H1 (cell line): Measurements from ENCODE around the gene PRR5. TPM values are rescaled to one million over a fixed set of nuclear protein-coding genes. Genes with fewer than 3 reads are reported as not detected.
A peak's percentile ranks its signal among the peaks of the same experiment; 100 is the strongest.

Experiments
- CTCF ChIA-PET: fragments of 300-600 bp; sonication (Branson Sonifier 250); formaldehyde crosslinking; loops from one replicate; lab custom pipeline; 2021; ENCODE audit not compliant: partially characterized antibody; lab: Charles Lee
- POLR2A ChIA-PET: fragments of 300-600 bp; sonication (Branson Sonifier 250); formaldehyde crosslinking; loops from one replicate; lab custom pipeline; 2021; ENCODE audit warnings: inconsistent platforms; ENCODE audit not compliant: partially characterized antibody; lab: Charles Lee
- DNase-seq, 2 experiments: peaks; one replicate each; pipeline versions ENCODE4 v3.0.0 to v3.0.0-alpha.2; 2010 to 2022; ENCODE audit warnings: low spot score in 2 of 2, low read depth in 1 of 2, mixed read lengths in 1 of 2
- FAIRE-seq: peaks from 2 replicates; lab custom pipeline; 2011; peaks lifted over from hg19 to GRCh38; lab: Jason Lieb, UNC
- H2AFZ ChIP-seq: 2 replicates; pipeline ENCODE4 v1.8.1; 2012; ENCODE audit warnings: low read length, inconsistent platforms
- H2AK5ac ChIP-seq: 2 replicates; pipeline ENCODE4 v1.6.1; 2013; ENCODE audit warnings: low read depth, low read length
- H2BK120ac ChIP-seq: replicated peaks from 2 replicates; pipeline ENCODE3; 2013; ENCODE audit warnings: low read depth, low read length, inconsistent platforms
- H2BK12ac ChIP-seq: 2 replicates; pipeline ENCODE4 v1.6.1; 2013; ENCODE audit warnings: low read depth, low read length
- H2BK15ac ChIP-seq: 2 replicates; pipeline ENCODE4 v1.6.1; 2013; ENCODE audit warnings: low read length
- H2BK20ac ChIP-seq: 2 replicates; pipeline ENCODE4 v1.6.1; 2013; ENCODE audit warnings: low read length
- H2BK5ac ChIP-seq: 2 replicates; pipeline ENCODE4 v1.6.1; 2013; ENCODE audit warnings: low read depth, low read length
- H3K14ac ChIP-seq: 2 replicates; pipeline ENCODE4 v1.6.1; 2013; ENCODE audit warnings: inconsistent platforms; ENCODE audit not compliant: insufficient read length
- H3K18ac ChIP-seq: 2 replicates; pipeline ENCODE4 v1.6.1; 2013; ENCODE audit warnings: low read length; ENCODE audit errors: extremely low read depth
- H3K23ac ChIP-seq: 2 replicates; pipeline ENCODE4 v1.6.1; 2013; ENCODE audit warnings: inconsistent platforms; ENCODE audit not compliant: insufficient read length
- H3K23me2 ChIP-seq: 2 replicates; pipeline ENCODE4 v1.6.1; 2013; ENCODE audit warnings: low read depth, low read length
- H3K27ac ChIP-seq: 2 replicates; pipeline ENCODE4 v1.6.1; 2011; ENCODE audit warnings: low read depth, low read length, inconsistent platforms
- H3K27me3 ChIP-seq, 4 experiments: replicated peaks in 1 of 4; 1 replicate in 1 of 4; 2 replicates in 3 of 4; pipeline versions ENCODE4 v1.6.1 to v1.8.1; 2011 to 2013; ENCODE audit warnings: low read length in 3 of 4, mild to moderate bottlenecking in 3 of 4, inconsistent platforms in 2 of 4, mixed read lengths in 2 of 4, moderate library complexity in 1 of 4; ENCODE audit not compliant: control insufficient read depth in 3 of 4, insufficient read depth in 3 of 4; ENCODE audit errors: extremely low read depth in 1 of 4
- H3K36me3 ChIP-seq, 4 experiments: 2 replicates each; pipeline versions ENCODE4 v1.6.1 to v1.8.1; 2011 to 2013; ENCODE audit warnings: mild to moderate bottlenecking in 4 of 4, low read length in 3 of 4, moderate library complexity in 2 of 4, control low read depth in 1 of 4, inconsistent platforms in 1 of 4; ENCODE audit not compliant: insufficient read depth in 4 of 4, control insufficient read depth in 2 of 4
- H3K4ac ChIP-seq: replicated peaks from 2 replicates; pipeline ENCODE3; 2013; ENCODE audit warnings: low read length, low read depth, mixed read lengths, inconsistent platforms; ENCODE audit not compliant: insufficient read length
- H3K4me1 ChIP-seq, 4 experiments: replicated peaks in 1 of 4; 1 replicate in 1 of 4; 2 replicates in 3 of 4; pipeline versions ENCODE4 v1.6.1 to v1.8.1; 2011 to 2013; ENCODE audit warnings: low read length in 3 of 4, inconsistent platforms in 2 of 4, mixed read lengths in 1 of 4; ENCODE audit not compliant: insufficient read depth in 4 of 4, control insufficient read depth in 3 of 4
- H3K4me2 ChIP-seq, 2 experiments: 2 replicates each; pipeline versions ENCODE4 v1.6.1 to v1.8.1; 2011 to 2013; ENCODE audit warnings: low read depth in 2 of 2, low read length in 2 of 2, control low read depth in 1 of 2, inconsistent platforms in 1 of 2, mild to moderate bottlenecking in 1 of 2; ENCODE audit not compliant: insufficient read depth in 1 of 2
- H3K4me3 ChIP-seq, 4 experiments: fragments of 200-600, 300-600 bp in 1 of 4; sonication (generic), shearing (Covaris generic), sonication (Bioruptor Twin) in 1 of 4; 2 replicates each; pipeline versions ENCODE4 v1.5.1 to v1.8.1; 2011 to 2016; ENCODE audit warnings: low read length in 4 of 4, low read depth in 3 of 4, control low read depth in 2 of 4, inconsistent platforms in 2 of 4, mild to moderate bottlenecking in 2 of 4, mixed read lengths in 1 of 4, moderate library complexity in 1 of 4; ENCODE audit not compliant: insufficient read depth in 2 of 4; ENCODE audit errors: extremely low read depth in 1 of 4
- H3K56ac ChIP-seq: replicated peaks from 2 replicates; pipeline ENCODE3; 2013; ENCODE audit warnings: low read depth, mild to moderate bottlenecking, mixed read lengths, low read length, inconsistent platforms; ENCODE audit not compliant: insufficient read length
- H3K79me1 ChIP-seq: 2 replicates; pipeline ENCODE4 v1.6.1; 2013; ENCODE audit warnings: low read depth, low read length, control low read depth
- H3K79me2 ChIP-seq, 2 experiments: 2 replicates each; pipeline versions ENCODE4 v1.6.1 to v1.8.1; 2012 to 2013; ENCODE audit warnings: low read length in 2 of 2, mild to moderate bottlenecking in 2 of 2, inconsistent platforms in 1 of 2; ENCODE audit not compliant: insufficient read depth in 2 of 2, control insufficient read depth in 1 of 2
- H3K9ac ChIP-seq, 4 experiments: replicated peaks in 1 of 4; 1 replicate in 1 of 4; 2 replicates in 3 of 4; pipeline versions ENCODE4 v1.6.1 to v1.8.1; 2011 to 2013; ENCODE audit warnings: low read depth in 3 of 4, low read length in 3 of 4, control low read depth in 2 of 4, mild to moderate bottlenecking in 2 of 4, moderate library complexity in 2 of 4, inconsistent platforms in 1 of 4; ENCODE audit errors: extremely low read depth in 1 of 4
- H3K9me3 ChIP-seq, 2 experiments: 2 replicates each; pipeline versions ENCODE4 v1.6.1 to v1.8.1; 2012 to 2013; ENCODE audit warnings: mild to moderate bottlenecking in 2 of 2, moderate library complexity in 2 of 2, control low read depth in 1 of 2, inconsistent platforms in 1 of 2, low read depth in 1 of 2, low read length in 1 of 2, mixed read lengths in 1 of 2; ENCODE audit not compliant: insufficient read depth in 2 of 2
- H4K20me1 ChIP-seq, 2 experiments: replicated peaks in 1 of 2; 2 replicates each; pipeline versions ENCODE3 to v1.8.1; 2011 to 2013; ENCODE audit warnings: inconsistent platforms in 2 of 2, low read length in 2 of 2, mild to moderate bottlenecking in 1 of 2; ENCODE audit not compliant: insufficient read depth in 2 of 2, control insufficient read depth in 1 of 2
- H4K5ac ChIP-seq: 2 replicates; pipeline ENCODE4 v1.6.1; 2013; ENCODE audit warnings: low read length, low read depth, mixed read lengths, inconsistent platforms; ENCODE audit not compliant: insufficient read length
- H4K8ac ChIP-seq: 2 replicates; pipeline ENCODE4 v1.8.0; 2013; ENCODE audit warnings: mild to moderate bottlenecking, moderate library complexity, low read length, inconsistent platforms; ENCODE audit not compliant: insufficient read depth; ENCODE audit errors: extremely low read depth
- H4K91ac ChIP-seq: replicated peaks from 2 replicates; pipeline ENCODE3; 2013; ENCODE audit warnings: low read length, mixed read lengths, inconsistent platforms; ENCODE audit not compliant: insufficient read length
- ATF2 ChIP-seq: IDR thresholded peaks from 2 replicates; pipeline ENCODE4 v1.6.1; 2012; ENCODE audit warnings: low read length, inconsistent platforms
- CTBP2 ChIP-seq: IDR thresholded peaks from 2 replicates; pipeline ENCODE4 v1.7.0; 2011; ENCODE audit warnings: borderline replicate concordance, mild to moderate bottlenecking, moderate library complexity, mixed read lengths, low read length; ENCODE audit not compliant: insufficient read depth, insufficient read length
- EZH2 ChIP-seq: fragments of 200-600 bp; sonication (generic); IDR thresholded peaks from 2 replicates; pipeline ENCODE4 v1.7.1; 2012; ENCODE audit warnings: low read depth, mild to moderate bottlenecking, moderate library complexity, low read length, inconsistent platforms; ENCODE audit not compliant: severe bottlenecking
- FOSL1 ChIP-seq: IDR thresholded peaks from 2 replicates; pipeline ENCODE4 v1.6.1; 2011; ENCODE audit warnings: mild to moderate bottlenecking, low read depth, low read length, moderate library complexity; ENCODE audit not compliant: insufficient read depth
- GTF2F1 ChIP-seq: IDR thresholded peaks from 2 replicates; pipeline ENCODE4 v1.6.1; 2012; ENCODE audit warnings: low read depth, low read length, improper control_type of control experiment, borderline replicate concordance
- KDM4A ChIP-seq: IDR thresholded peaks from one replicate; pipeline ENCODE4 v1.7.1; 2012; ENCODE audit warnings: low read depth, mild to moderate bottlenecking, moderate library complexity, low read length, inconsistent platforms; ENCODE audit not compliant: severe bottlenecking
- SIRT6 ChIP-seq: IDR thresholded peaks from one replicate; pipeline ENCODE4 v1.7.1; 2012; ENCODE audit warnings: low read length, inconsistent platforms
- WGBS, 2 experiments: shearing (Covaris generic) in 1 of 2; methylation state at CpG; one replicate each; pipeline versions ENCODE4 v1.1.6 to v1.1.7; 2013 to 2015; ENCODE audit warnings: low lambda C conversion rate in 2 of 2, mixed read lengths in 2 of 2, inconsistent platforms in 1 of 2, low coverage in 1 of 2, missing lambda C conversion rate in 1 of 2; ENCODE audit not compliant: insufficient replicate concordance in 2 of 2, insufficient coverage in 1 of 2, insufficient read length in 1 of 2; ENCODE audit errors: extremely low coverage in 1 of 2, missing lambda C conversion rate in 1 of 2; 5-methylcytosine and 5-hydroxymethylcytosine counted together
- polyA plus RNA-seq, 7 experiments: library from polyadenylated mRNA; depleted of rRNA in 3 of 7; stranded (reverse) in 5 of 7; unstranded in 2 of 7; fragments of >200 nt in 5 of 7; fragments of 200-250 nt in 2 of 7; gene quantifications; 1 replicate in 5 of 7; 2 replicates in 1 of 7; 4 replicates in 1 of 7; pipeline versions ENCODE4 v1.2.1 to v1.2.3, GENCODE V29; 2011 to 2013; ENCODE audit warnings: missing spikeins in 2 of 7, mixed read lengths in 2 of 7
- total RNA-seq: library from RNA; stranded (reverse); fragmentation: NEBNext Ultra II Directional; extraction: Animal tissue kit (Norgen Biotek cat#: 25700); gene quantifications from 2 replicates; pipeline ENCODE4 v1.2.1, GENCODE V29; 2021
- TF ChIP-seq, protein P1 (sequence below): IDR thresholded peaks from 2 replicates; pipeline ENCODE4 v1.6.1; 2011; ENCODE audit warnings: low read depth, mild to moderate bottlenecking, low read length; ENCODE audit not compliant: insufficient read depth

PRR5 gene
- total and polyA plus RNA-seq, 2 of the 8 experiments (the other 6 are each of a cell fraction or from before 2014, with no cell fraction given) = 16.5 to 25.7 TPM

DNA sequence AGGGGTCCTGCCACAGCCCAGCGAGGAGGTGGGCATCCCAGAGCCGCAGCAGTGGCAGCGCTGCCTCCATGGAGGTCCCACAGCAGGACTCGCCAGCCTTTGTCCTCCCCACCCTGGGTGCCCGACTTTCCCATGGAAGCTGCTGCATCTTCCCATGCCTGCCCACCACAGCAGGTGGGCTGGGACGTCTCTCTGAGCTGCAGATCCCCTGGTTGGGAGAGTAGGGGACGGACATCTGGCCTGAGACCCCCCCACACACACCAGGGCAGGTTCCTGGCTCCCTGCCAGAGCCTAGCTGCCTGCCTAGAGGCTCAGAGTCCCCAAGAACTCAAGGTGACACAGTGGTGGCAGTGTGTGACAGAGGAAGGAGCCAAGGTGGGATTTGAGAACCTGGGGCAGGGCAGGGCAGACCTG, 21.5 kb upstream of the PRR5 start:
- CTCF ChIA-PET = interaction anchor here (0.6 to 3.7 kb wide), 7 partner anchors 10 to 1241 kb away, joined by 3 to 24 read pairs (median 4); no protein-coding TSS in a partner anchor
- H3K79me1 ChIP-seq = no peaks in the 10 kb centered on the region
- no peak overlapping the region for H3K9ac ChIP-seq
- peak overlapping the region; percentile 45; the same call in 1 of the 2 replicates for H4K8ac ChIP-seq
- H3K4me1 ChIP-seq = peaks cover 0 to 19% (median 11%) of the 10 kb centered on the region in 4 experiments; a peak in 5 of 7 replicates
- H3K18ac ChIP-seq = 0 out of 2 replicates have a peak overlapping the region, but pooled peaks have one; percentile 32
- H2AFZ ChIP-seq = no peak overlapping the region
- H4K20me1 ChIP-seq = no peaks in the 10 kb centered on the region
- DNase-seq (no peak), FAIRE-seq (no peak)
- no peak overlapping the region for H2AK5ac ChIP-seq
- H2BK120ac ChIP-seq = no peak overlapping the region
- no peak overlapping the region for H4K5ac ChIP-seq
- no peak overlapping the region for H3K56ac ChIP-seq
- no peak overlapping the region for H2BK5ac ChIP-seq
- 90% methylated on average over 7 of the region's 7 CpGs; no CpG with 5 or more reads in 1 of the 2 experiments for WGBS, 2 experiments
- H2BK20ac ChIP-seq = no peak overlapping the region
- H3K4me2 ChIP-seq = no peak overlapping the region
- no peak overlapping the region for H3K4ac ChIP-seq
- no peak overlapping the region for H2BK15ac ChIP-seq
- no peak overlapping the region for H3K27ac ChIP-seq
- H3K14ac ChIP-seq = no peak overlapping the region
- H3K27me3 ChIP-seq = no peaks in the 10 kb centered on the region
- H3K23ac ChIP-seq = no peak overlapping the region
- H3K36me3 ChIP-seq = no peaks in the 10 kb centered on the region
- no peaks in the 10 kb centered on the region for H3K79me2 ChIP-seq
- H3K23me2 ChIP-seq = no peaks in the 10 kb centered on the region
- no peaks in the 10 kb centered on the region for H3K9me3 ChIP-seq
- H3K4me3 ChIP-seq = no peak overlapping the region
- POLR2A ChIA-PET = no interaction called here
- H4K91ac ChIP-seq = no peak overlapping the region
- H2BK12ac ChIP-seq = no peak overlapping the region; the same call in 1 of the 2 replicates
- TF ChIP-seq KDM4A = no peak
- TF ChIP-seq CTBP2 = no peak
- TF ChIP-seq SIRT6 = no peak
- no peak for TF ChIP-seq FOSL1
- TF ChIP-seq ATF2 = no peak
- no peak for TF ChIP-seq EZH2
- TF ChIP-seq, protein P1, sequence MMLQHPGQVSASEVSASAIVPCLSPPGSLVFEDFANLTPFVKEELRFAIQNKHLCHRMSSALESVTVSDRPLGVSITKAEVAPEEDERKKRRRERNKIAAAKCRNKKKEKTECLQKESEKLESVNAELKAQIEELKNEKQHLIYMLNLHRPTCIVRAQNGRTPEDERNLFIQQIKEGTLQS = no peak
- no peak for TF ChIP-seq GTF2F1
